Endothelial cell of umbilical vein (primary cell): ENCODE results near the gene CIPC.

Source experiments
- GATA2 ChIP-seq: IDR thresholded peaks from 2 replicates; pipeline ENCODE4 v1.7.0; 2011; ENCODE audit warnings: low read depth, mild to moderate bottlenecking, moderate library complexity, mixed read lengths, low read length; ENCODE audit not compliant: insufficient read length, insufficient read depth
- MYC ChIP-seq: IDR thresholded peaks from one replicate; pipeline ENCODE4 v1.6.1; 2011; ENCODE audit warnings: mild to moderate bottlenecking, low read depth, low read length
- POLR2A ChIP-seq: IDR thresholded peaks from 2 replicates; pipeline ENCODE4 v1.6.1; 2012; ENCODE audit warnings: low read depth, mild to moderate bottlenecking, control low read depth, low read length
- POLR2AphosphoS5 ChIP-seq: IDR thresholded peaks from 2 replicates; pipeline ENCODE4 v1.6.1; 2012; ENCODE audit warnings: low read depth, mild to moderate bottlenecking, control low read depth, low read length, moderate library complexity; ENCODE audit not compliant: insufficient read depth
- TF ChIP-seq, protein P1 (sequence below), 2 donors: IDR thresholded peaks; 1 replicate in 1 of 2; 2 replicates in 1 of 2; pipeline ENCODE4 v1.5.1; 2011; ENCODE audit warnings: low read length in 2 of 2, mild to moderate bottlenecking in 2 of 2, moderate library complexity in 2 of 2, control low read depth in 1 of 2, inconsistent platforms in 1 of 2, low read depth in 1 of 2; ENCODE audit not compliant: insufficient read depth in 1 of 2; ENCODE audit errors: extremely low read depth in 1 of 2
- TF ChIP-seq, protein P2 (sequence below): IDR thresholded peaks from 2 replicates; pipeline ENCODE4 v1.6.1; 2011; ENCODE audit not compliant: insufficient read depth, insufficient read length

DNA sequence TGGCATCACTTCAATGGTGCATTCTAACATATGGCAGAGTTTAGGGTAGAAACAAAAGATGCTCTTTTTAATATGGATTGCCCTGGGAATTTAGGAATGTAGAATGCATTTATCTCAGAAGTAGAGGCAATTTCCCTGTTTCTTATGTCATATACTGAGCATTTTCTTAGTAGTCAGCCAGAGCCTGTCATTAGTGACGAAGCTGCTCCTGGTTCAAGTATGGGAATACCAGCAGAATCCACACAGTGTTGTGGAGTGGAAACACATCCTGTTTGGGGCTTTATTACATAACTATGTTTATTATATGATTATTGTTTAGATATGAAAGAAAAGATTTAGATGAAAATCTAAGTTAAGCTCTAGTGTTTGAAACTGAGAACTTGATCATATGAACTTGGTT, 12.2 kb downstream of the CIPC start:
- TF ChIP-seq, protein P1, sequence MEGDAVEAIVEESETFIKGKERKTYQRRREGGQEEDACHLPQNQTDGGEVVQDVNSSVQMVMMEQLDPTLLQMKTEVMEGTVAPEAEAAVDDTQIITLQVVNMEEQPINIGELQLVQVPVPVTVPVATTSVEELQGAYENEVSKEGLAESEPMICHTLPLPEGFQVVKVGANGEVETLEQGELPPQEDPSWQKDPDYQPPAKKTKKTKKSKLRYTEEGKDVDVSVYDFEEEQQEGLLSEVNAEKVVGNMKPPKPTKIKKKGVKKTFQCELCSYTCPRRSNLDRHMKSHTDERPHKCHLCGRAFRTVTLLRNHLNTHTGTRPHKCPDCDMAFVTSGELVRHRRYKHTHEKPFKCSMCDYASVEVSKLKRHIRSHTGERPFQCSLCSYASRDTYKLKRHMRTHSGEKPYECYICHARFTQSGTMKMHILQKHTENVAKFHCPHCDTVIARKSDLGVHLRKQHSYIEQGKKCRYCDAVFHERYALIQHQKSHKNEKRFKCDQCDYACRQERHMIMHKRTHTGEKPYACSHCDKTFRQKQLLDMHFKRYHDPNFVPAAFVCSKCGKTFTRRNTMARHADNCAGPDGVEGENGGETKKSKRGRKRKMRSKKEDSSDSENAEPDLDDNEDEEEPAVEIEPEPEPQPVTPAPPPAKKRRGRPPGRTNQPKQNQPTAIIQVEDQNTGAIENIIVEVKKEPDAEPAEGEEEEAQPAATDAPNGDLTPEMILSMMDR (IDR thresholded peaks at IDR 0.05; ENCODE audit: extremely low read depth in 1 of 2, insufficient read depth in 1 of 2, low read depth in 1 of 2, low read length in 2 of 2) = no peak
- TF ChIP-seq POLR2AphosphoS5 = no peak
- TF ChIP-seq, protein P2, sequence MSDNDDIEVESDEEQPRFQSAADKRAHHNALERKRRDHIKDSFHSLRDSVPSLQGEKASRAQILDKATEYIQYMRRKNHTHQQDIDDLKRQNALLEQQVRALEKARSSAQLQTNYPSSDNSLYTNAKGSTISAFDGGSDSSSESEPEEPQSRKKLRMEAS = no peak
- no peak for TF ChIP-seq MYC
- no peak for TF ChIP-seq POLR2A
- no peak for TF ChIP-seq GATA2
